Left lung (tissue), 10 donors: ENCODE data around the gene ACVR1B. TPM values are rescaled to one million over a fixed set of nuclear protein-coding genes. Genes with fewer than 3 reads are reported as not detected.

ENCODE experiments used
- ATAC-seq: fragments of 200-7000 bp; cut with Tn5 transposase; one replicate; pipeline ENCODE4 v1.9.1; 2020; ENCODE audit warnings: moderate library complexity
- DNase-seq, 4 donors: peaks; one replicate each; pipeline ENCODE4 v3.0.0-alpha.2; 2013 to 2020
- H3K27ac ChIP-seq, 2 donors: fragments of 200-600 bp; sonication (generic) in 1 of 2; one replicate each; pipeline versions ENCODE4 v1.5.0 to v1.8.0; 2020 to 2021
- H3K27me3 ChIP-seq, 2 donors: fragments of 200-600 bp; sonication (generic) in 1 of 2; one replicate each; pipeline versions ENCODE4 v1.5.0 to v1.8.0; 2020 to 2021
- H3K36me3 ChIP-seq, 2 donors: fragments of 200-600 bp; sonication (generic) in 1 of 2; one replicate each; pipeline versions ENCODE4 v1.5.0 to v1.8.0; 2020 to 2021
- H3K4me1 ChIP-seq, 2 donors: fragments of 200-600 bp; one replicate each; pipeline ENCODE4 v1.8.0; 2021
- H3K4me3 ChIP-seq, 2 donors: fragments of 200-600 bp; sonication (generic) in 1 of 2; one replicate each; pipeline versions ENCODE4 v1.5.0 to v1.8.0; 2020 to 2021; ENCODE audit warnings: mild to moderate bottlenecking in 1 of 2
- H3K9me3 ChIP-seq, 2 donors: fragments of 200-600 bp; sonication (generic) in 1 of 2; one replicate each; pipeline versions ENCODE4 v1.5.0 to v1.8.0; 2020 to 2021
- CTCF ChIP-seq, 2 donors: fragments of 200-600 bp; sonication (generic) in 1 of 2; IDR thresholded peaks; one replicate each; pipeline versions ENCODE4 v1.5.0 to v1.8.0; 2021; ENCODE audit warnings: antibody characterized with exemption in 2 of 2
- intact Hi-C, 2 donors: fragments of 100-400 bp; cut with DNase I; formaldehyde crosslinking; loops; one replicate each; pipeline versions ENCODE4 v1.11.2 to v1.14.2; 2022
- polyA plus RNA-seq, 6 donors: library from polyadenylated mRNA; unstranded; fragments of 120-200 nt; gene quantifications; one replicate each; pipeline ENCODE4 v1.2.1, GENCODE V29; 2013; ENCODE audit not compliant: insufficient read length in 6 of 6
- total RNA-seq, 2 donors: library from RNA; stranded (reverse); fragmentation: NEBNext Ultra II Directional; extraction: Animal tissue kit (Norgen Biotek cat#: 25700); gene quantifications; one replicate each; pipeline ENCODE4 v1.2.1, GENCODE V29; 2021
- donor health status: DM: no; HTN: yes; CAD: no.
- donor health status: DM: no; HTN: no; CAD: no.

The ACVR1B gene
- total and polyA plus RNA-seq, 8 donors: 13.2 to 26.6 (median 16.5) TPM

- H3K36me3 ChIP-seq: peaks cover 3 to 79% of the 10 kb centered on the region in 2 donors
- no peak for TF ChIP-seq CTCF (IDR thresholded peaks at IDR 0.05)
- no peaks in the 10 kb centered on the region for H3K9me3 ChIP-seq
- peak overlapping the region in 1 of 2 donors; percentile 57 for H3K27ac ChIP-seq
- H3K27me3 ChIP-seq: no peaks in the 10 kb centered on the region
- no peak overlapping the region for H3K4me3 ChIP-seq
- H3K4me1 ChIP-seq: peaks cover 0 to 28% of the 10 kb centered on the region in 2 donors
- DNase-seq: no peak
- intact Hi-C loops: no loop called here
- ATAC-seq: no peak
These were observed 40.7 kb downstream of the ACVR1B start for GRCh38 chr12:51992246-51992645.

GRCh38 chr12:51994539-51994820 lies 43.0 kb downstream of the ACVR1B start:
- no peak for DNase-seq
- no peak for TF ChIP-seq CTCF (IDR thresholded peaks at IDR 0.05)
- Histone ChIP-seq H3K9me3 (no peaks in the 10 kb centered on the region), H3K36me3 (peaks cover 3 to 81% of the 10 kb centered on the region in 2 donors), H3K4me1 (peaks cover 0 to 28% of the 10 kb centered on the region in 2 donors), H3K27me3 (no peaks in the 10 kb centered on the region), H3K27ac (no peak overlapping the region), H3K4me3 (no peak overlapping the region)
- ATAC-seq: no peak
- intact Hi-C loops: no loop called here

- H3K4me1 ChIP-seq: peaks cover 0 to 23% of the 10 kb centered on the region in 2 donors
- no peak overlapping the region for H3K4me3 ChIP-seq
- ATAC-seq (no peak), DNase-seq (no peak)
- no peak overlapping the region for H3K27ac ChIP-seq
- no peaks in the 10 kb centered on the region for H3K9me3 ChIP-seq
- no peaks in the 10 kb centered on the region for H3K27me3 ChIP-seq
- intact Hi-C loops: no loop called here
- H3K36me3 ChIP-seq: peaks cover 3 to 82% of the 10 kb centered on the region in 2 donors
- no peak for TF ChIP-seq CTCF (IDR thresholded peaks at IDR 0.05)
These were observed 43.5 kb downstream of the ACVR1B start for GRCh38 chr12:51994959-51995358.

GRCh38 chr12:51997136-51997535 lies 45.6 kb downstream of the ACVR1B start:
- Histone ChIP-seq H3K27ac (no peak overlapping the region), H3K36me3 (peaks cover 3 to 68% of the 10 kb centered on the region in 2 donors), H3K9me3 (no peaks in the 10 kb centered on the region), H3K4me1 (peaks cover 0 to 10% of the 10 kb centered on the region in 2 donors), H3K4me3 (no peak overlapping the region), H3K27me3 (no peaks in the 10 kb centered on the region)
- TF ChIP-seq CTCF (IDR thresholded peaks at IDR 0.05): no peak
- no peak for DNase-seq
- intact Hi-C loops: no loop called here
- no peak for ATAC-seq

- intact Hi-C loops: no loop called here
These were observed 51.6 kb downstream of the ACVR1B start for GRCh38 chr12:52003016-52003550.

More at GRCh38 chr12:52003016-52003550, 51.6 kb downstream of the ACVR1B start:
- H3K27ac ChIP-seq: no peak overlapping the region
- H3K4me1 ChIP-seq: peaks cover 8 to 41% of the 10 kb centered on the region in 2 donors
- DNase-seq (no peak), ATAC-seq (no peak)
- peaks cover 0 to 15% of the 10 kb centered on the region in 2 donors for H3K36me3 ChIP-seq
- no peak overlapping the region for H3K4me3 ChIP-seq
- no peaks in the 10 kb centered on the region for H3K9me3 ChIP-seq
- H3K27me3 ChIP-seq: peaks cover 6 to 38% of the 10 kb centered on the region in 2 donors
- TF ChIP-seq CTCF (IDR thresholded peaks at IDR 0.05): no peak
